Stimulated activated CD4-positive, alpha-beta T cell treated with anti-CD3 and anti-CD28 coated beads, Interleukin-2, amount 100 ng/mL, for 4 hours (primary cell): ENCODE measurements around the gene PHF12.
"Not testable (repeated sequence)": the region's sequence is repeated elsewhere in the genome, so short reads cannot be mapped to it uniquely, and the experiment has no call there.

Experiments
- DNase-seq: peaks from one replicate; pipeline ENCODE4 v3.0.0-alpha.2; 2020; ENCODE audit warnings: low read depth

Gene PHF12

GRCh38 chr17:28882154-28882895, 69.0 kb downstream of the PHF12 start:
- no peak for DNase-seq

- no peak for DNase-seq
Observed at GRCh38 chr17:28881533-28882056, 69.7 kb downstream of the PHF12 start.

GRCh38 chr17:28880572-28880945, 70.8 kb downstream of the PHF12 start:
- no peak for DNase-seq

- DNase-seq, result no peak
Observed at GRCh38 chr17:28879886-28880571, 71.3 kb downstream of the PHF12 start.

GRCh38 chr17:28878981-28879380, 72.3 kb downstream of the PHF12 start:
- no peak for DNase-seq

GRCh38 chr17:28878158-28878910, 73.0 kb downstream of the PHF12 start:
- no peak for DNase-seq

- DNase-seq, result not testable (repeated sequence)
Observed at GRCh38 chr17:28877150-28877711, 74.1 kb downstream of the PHF12 start.

GRCh38 chr17:28875848-28876550, 75.3 kb downstream of the PHF12 start:
- DNase-seq, result no peak

- no peak for DNase-seq
Observed at GRCh38 chr17:28874750-28875149, 76.6 kb downstream of the PHF12 start.

GRCh38 chr17:28873839-28874238, 77.5 kb downstream of the PHF12 start:
- no peak for DNase-seq

- DNase-seq, result no peak
Observed at GRCh38 chr17:28871056-28871579, 80.2 kb downstream of the PHF12 start.

- DNase-seq, result no peak
Observed at GRCh38 chr17:28867276-28867675, 84.0 kb downstream of the PHF12 start.

GRCh38 chr17:28865946-28866752, 85.2 kb downstream of the PHF12 start:
- no peak for DNase-seq

- DNase-seq, result no peak
Observed at GRCh38 chr17:28864991-28865849, 86.1 kb downstream of the PHF12 start.

GRCh38 chr17:28863953-28864352, 87.4 kb downstream of the PHF12 start:
- DNase-seq, result no peak

- DNase-seq, result no peak
Observed at GRCh38 chr17:28862561-28862960, 88.8 kb downstream of the PHF12 start.

- no peak for DNase-seq
Observed at GRCh38 chr17:28861393-28862203, 89.7 kb downstream of the PHF12 start.

GRCh38 chr17:28860363-28860808, 90.9 kb downstream of the PHF12 start:
- DNase-seq, result no peak
